HG03103 (cell line): ENCODE measurements around the gene ALPK3.

ENCODE experiments used
- ATAC-seq: cut with Tn5 transposase; IDR thresholded peaks from one replicate; pipeline ENCODE4 v1.9.1; 2021; ENCODE audit warnings: low read depth; ENCODE audit not compliant: unreplicated experiment

ALPK3 gene

GRCh38 chr15:84816694-84817465, at the start of gene ALPK3:
TSS of gene ALPK3 (plus strand) at chr15:84817356. CDS start at chr15:84817453, 97 bp downstream.
- ATAC-seq = no peak

DNA sequence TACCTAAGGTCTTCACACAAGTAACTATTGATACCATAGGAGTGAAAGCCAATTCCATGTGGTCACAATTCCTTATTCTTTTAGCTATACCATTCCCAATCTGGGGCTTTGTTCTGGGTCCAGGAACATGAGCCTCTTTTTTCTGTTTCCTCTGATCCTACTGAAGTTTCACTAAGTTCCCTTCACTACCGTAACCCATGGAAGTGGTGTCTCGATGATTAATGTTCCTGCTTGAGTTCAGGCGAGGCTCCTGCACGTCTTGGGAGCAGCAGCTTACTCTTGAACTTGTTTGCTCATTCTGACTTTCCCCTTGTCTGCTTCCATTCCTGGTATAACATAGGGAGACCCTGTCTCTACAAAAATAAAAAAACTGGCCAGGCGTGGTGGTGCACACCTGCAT, 45.1 kb upstream of the ALPK3 start:
- no peak for ATAC-seq

DNA sequence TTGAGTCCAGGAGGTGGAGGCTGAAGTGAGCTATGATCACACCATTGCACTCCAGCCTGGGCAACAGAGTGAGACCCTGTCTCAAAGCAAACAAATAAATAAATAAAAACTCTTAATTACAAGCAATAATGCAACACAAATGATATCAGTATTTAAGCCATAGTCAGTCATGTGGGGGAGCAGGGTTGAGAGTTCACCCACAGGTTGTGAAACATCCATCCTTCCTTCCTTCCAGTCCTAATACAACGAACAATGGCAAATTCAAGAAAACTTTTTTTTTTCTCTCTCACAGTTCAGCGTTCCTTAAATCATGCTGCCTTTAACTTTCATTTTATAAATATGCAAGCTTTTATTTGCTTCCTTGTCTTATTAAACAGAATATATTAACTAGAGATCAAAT, 44.7 kb upstream of the ALPK3 start:
- ATAC-seq = no peak

DNA sequence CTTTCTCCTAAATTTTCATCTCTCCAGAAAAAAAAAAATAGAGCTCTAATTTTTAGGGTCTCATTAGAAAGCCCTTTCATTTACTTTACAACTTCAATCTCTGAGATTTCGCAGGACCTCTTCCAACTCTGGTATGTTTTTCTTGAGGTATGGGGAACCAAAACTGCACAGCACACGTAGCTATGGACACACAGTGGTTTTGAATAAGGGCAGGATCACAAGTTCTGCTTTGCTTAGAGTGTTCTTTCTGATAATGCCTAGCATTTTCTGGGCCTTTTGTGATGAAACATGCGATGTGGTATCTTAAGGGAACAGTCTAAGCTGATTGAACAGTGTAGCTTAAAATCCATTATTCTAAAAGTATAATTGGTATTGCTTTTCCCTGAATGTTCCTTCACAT, 43.4 kb upstream of the ALPK3 start:
- ATAC-seq = no peak

DNA sequence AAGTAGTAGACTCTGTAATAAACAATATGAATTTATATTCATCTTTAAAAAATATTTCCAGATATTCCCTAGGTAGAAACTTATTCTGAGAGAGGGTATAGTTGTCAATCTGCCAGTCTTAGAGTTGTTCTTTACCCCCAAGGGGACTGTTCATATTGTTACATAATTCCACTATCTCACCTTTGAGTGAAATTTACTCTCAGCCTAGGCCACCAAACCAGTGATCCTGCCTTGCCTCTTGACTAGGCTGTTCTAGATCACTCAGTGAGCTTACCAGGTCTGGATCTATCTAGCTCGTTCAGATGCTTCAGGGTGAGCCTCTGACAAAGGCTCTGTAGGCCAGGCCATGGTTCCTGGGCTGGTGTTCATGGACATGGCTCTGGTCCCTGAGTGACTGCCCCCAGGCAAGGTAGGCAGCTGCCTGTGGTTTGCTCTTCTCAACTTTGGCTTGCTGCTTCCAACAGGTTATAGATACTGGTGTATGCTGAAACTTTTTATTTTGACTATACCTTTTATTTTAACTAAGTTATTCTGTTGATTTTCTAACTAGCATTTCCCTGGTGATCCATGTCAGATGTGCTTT, 41.2 kb upstream of the ALPK3 start:
- ATAC-seq = no peak

DNA sequence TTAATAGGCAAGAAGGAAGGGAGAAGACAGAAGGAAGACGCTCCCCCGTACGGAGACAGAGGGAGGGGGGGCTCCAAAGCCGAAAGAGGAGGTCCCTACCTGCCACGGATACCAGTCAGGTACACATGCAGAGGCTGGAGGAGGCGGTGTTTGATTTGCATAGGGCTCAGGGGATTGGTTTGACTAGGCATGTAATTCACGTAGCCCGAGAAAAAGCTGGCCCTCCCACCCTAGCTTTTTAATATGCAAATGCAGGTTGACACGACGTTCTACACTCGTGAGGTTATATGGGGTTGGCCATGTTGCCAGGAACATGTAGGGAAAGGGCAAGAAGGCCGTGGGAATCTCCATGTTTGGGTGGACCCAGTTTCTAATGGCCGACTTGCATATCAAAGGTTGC, 39.0 kb upstream of the ALPK3 start:
- ATAC-seq = no peak

GRCh38 chr15:84780492-84780891, 36.7 kb upstream of the ALPK3 start:
- no peak for ATAC-seq

GRCh38 chr15:84781495-84781894, 35.7 kb upstream of the ALPK3 start:
- ATAC-seq = no peak

DNA sequence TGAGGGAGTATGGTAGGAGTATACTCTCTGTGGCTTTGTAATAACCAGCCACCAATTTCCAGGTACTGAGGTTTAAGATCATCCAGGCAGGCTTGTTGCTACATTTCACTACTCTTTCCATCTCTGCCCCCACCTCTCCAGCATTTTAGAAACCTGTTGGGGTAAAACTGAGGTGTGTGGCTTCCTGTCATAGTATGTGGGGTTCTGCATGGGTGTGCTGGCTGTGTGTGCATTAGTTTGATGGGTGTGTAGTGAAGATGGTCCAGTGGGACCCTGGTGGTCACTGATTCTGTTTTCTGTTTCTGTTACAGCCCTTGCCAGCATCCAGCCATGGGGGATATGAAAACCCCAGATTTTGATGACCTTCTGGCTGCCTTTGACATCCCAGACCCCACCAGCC, 34.8 kb upstream of the ALPK3 start:
- no peak for ATAC-seq

GRCh38 chr15:84783493-84784251, 33.5 kb upstream of the ALPK3 start:
- no peak for ATAC-seq

GRCh38 chr15:84784262-84784661, 32.9 kb upstream of the ALPK3 start:
- ATAC-seq = no peak

GRCh38 chr15:84785053-84785452, 32.1 kb upstream of the ALPK3 start:
- no peak for ATAC-seq

DNA sequence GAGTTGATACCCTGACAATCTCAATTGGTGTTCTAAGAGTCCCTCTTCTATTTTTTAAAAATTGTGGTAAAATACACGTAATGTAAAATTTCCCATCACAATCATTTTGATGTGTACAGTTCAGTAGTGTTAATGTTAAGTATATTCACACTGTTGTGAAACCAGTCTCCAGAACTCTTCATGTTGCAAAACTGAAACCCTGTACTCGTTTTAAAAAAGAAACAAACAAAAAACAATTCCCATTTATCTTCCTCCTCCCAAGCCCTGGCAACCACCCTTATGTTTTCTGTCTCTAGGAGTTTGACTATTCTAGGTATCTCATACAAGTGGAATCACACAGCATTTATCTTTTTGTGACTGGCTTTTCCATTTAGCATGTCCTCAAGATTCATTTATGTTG, 28.7 kb upstream of the ALPK3 start:
- no peak for ATAC-seq

DNA sequence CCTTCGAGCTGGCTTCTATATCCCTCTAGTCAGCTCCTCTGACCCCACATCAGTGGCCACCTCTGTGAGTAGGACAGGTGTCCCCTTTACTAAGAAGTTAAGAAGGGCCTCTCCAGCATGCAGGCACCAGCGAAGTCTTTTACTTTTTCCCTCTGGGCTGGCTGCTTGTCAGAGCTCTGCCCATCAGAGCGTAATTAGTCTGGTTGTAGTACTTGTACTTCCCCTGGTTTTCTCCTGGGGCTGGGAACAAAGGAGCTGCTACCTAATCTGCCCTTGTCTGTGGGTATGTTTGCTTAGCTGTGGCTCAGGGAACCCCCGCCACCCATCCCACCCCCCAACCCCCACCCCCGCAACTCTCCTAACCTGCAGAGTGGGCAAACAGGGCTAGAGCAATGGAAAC, 27.4 kb upstream of the ALPK3 start:
- ATAC-seq = no peak

GRCh38 chr15:84790676-84791075, 26.5 kb upstream of the ALPK3 start:
- no peak for ATAC-seq

DNA sequence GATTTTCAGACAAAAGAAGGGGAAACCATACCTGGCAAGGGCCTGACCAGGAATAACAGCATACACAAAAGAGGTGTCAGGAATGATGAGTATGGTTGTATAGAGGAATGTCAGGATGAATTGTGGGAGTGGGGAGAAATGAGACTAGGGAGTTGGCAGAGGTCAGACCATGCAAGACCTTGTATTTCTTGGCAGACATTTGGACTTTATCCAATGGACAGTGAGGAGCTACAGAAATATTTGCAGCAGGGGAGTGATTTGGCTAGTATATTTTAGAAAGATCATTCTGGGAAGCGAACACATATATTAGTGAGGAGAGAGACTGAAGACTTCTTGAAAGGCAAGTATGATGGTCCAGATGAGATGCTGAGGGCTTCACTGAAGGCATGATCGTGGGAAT, 25.4 kb upstream of the ALPK3 start:
- no peak for ATAC-seq

- ATAC-seq = no peak
Measured at GRCh38 chr15:84793431-84794161, 23.6 kb upstream of the ALPK3 start.

GRCh38 chr15:84794162-84794547, 23.0 kb upstream of the ALPK3 start:
- no peak for ATAC-seq

DNA sequence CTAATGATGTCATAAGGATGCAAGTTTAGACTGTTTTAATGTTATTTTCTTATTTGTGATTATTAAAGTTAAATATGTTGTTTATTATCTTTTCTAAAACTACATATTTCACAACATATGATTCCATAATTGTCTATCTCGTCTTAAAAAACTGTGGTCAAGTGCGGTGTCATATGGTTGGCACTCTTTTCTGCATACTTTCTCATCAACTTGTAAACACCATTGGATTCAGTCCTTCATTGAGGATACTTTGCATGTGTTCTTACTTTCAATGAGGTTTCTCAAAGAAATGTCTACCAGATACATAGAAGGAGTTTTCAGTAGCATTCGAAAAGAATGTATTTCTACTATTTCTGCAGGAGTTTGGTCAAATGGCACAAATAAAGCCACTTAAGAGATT, 22.0 kb upstream of the ALPK3 start:
- ATAC-seq = no peak

DNA sequence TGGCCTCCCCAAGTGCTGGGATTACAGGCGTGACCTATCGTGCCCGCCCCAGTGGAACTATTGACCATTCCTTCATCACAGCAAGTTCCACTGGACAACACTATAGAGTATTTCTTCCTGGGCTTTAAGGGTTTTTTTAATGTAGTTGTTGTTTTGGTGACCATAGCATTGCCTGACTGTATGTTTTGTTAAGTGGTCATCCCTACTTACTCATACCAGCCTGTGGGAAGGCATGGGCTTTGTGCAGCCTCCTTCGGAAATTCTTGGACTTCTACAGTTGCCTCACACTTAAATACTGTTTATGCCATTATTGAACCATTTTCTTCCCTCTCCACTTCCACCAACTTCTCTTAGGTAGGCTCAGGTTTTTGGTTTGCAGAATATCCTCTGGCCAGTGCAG, 19.9 kb upstream of the ALPK3 start:
- no peak for ATAC-seq

GRCh38 chr15:84797801-84798200, 19.4 kb upstream of the ALPK3 start:
- ATAC-seq = no peak
